ENCODE results near the gene CERS1. TPM values are rescaled to one million over a fixed set of nuclear protein-coding genes. Genes with fewer than 3 reads are reported as not detected.

The CERS1 gene
- total RNA-seq, 2 donors from 2014 or later: not detected

DNA sequence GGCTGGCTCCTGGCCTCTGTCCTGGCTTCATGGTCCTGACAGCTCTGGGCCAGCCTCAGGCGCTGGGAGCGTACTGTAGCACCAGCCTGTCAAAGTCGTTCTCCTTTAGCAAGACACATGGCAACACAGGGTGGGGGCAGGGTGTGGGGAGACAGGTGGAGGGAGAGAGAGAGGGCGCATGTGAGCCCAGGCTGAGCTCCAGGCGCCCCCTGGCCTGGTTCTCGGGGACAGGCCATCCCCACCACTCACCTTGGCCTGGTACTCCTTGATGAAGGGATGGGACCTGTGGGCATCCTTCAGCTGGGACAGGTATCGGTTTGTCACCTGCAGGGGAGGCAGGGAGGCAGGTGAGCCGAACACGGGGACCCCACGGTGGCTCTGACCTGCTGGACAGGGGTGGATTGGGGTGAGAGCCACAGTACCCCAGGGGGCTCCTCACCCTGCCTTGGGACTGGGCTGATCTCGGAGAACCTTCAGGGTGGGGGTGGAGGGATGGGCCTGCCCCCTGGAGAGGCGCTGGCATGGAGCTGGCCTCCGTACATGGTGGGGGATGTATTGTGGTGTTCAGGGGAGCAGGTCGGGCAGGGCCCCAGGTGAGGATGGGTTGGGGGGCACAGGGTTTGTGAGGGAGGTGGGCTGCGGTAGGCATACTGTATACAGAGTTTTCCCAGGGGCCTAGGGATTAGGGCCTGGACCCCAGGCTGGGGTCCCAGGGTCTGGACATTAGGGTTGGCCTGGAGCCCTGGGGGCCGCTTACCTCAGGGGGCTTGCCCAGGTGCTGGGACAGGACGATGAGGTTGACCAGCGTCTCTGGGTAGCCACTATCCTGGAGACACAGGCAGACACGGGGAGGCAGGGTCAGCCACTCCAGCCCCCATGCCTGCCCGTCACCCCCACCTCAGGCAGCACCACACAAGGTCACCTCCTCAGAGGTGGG is 3.9 kb upstream of the CERS1 start:
- Mint-ChIP-seq H3K36me3 (ENCODE audit: low read depth) (peaks cover 6% of the 10 kb centered on the region), H3K4me1 (peaks cover 10% of the 10 kb centered on the region), H3K4me3 (no peak overlapping the region), H3K27me3 (peaks cover 18% of the 10 kb centered on the region), H3K27ac (no peak overlapping the region)
- ATAC-seq (peak; percentile 9), DNase-seq (no peak)
- H3K9me3 ChIP-seq (ENCODE audit: control insufficient read depth, low read length, poor library complexity, severe bottlenecking): no peaks in the 10 kb centered on the region

DNA sequence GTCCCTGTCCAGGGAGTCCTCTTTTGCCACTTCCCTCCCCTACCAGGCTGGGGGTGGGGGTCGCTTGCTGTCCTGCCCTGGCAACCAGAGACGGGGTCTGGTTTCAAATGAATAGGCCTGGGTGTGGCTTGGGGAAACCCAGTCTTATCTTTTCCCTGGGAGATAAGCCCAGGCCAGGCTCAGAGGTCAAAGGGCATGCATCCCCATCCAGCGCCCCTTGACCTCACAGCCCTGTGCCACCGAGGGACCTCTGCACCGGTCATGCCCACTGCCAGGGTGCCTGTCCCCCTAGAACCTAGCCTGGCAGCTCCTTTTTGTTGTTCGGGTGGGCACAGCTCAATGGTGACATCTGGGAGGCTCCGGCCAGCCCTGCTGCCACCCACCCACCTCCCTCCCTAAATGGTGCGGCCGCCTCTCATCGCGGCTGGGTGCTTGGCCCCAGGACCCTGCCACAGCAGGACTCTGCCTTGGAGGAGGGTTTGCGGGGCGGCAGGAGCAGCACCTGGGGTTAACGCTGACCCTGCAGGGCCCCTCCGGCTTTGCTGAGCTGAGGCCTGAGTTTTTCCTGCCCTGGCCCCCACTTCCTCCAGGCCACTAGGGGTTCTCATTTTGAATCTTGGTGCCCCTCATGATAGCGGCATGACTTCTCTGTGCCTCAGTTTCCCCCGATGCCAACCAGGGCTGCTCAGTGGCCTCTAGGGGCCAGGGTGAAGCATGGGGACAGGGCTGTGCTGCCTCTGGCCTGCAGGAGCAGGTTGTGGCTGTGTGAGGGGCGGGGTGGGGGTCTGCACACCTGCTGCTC is 2.9 kb upstream of the CERS1 start:
- H3K9me3 ChIP-seq (ENCODE audit: control insufficient read depth, low read length, poor library complexity, severe bottlenecking): no peaks in the 10 kb centered on the region
- Mint-ChIP-seq H3K27me3 (peaks cover 18% of the 10 kb centered on the region), H3K4me1 (peaks cover 10% of the 10 kb centered on the region), H3K27ac (no peak overlapping the region), H3K36me3 (ENCODE audit: low read depth) (peaks cover 6% of the 10 kb centered on the region), H3K4me3 (no peak overlapping the region)
- no peak for ATAC-seq
- no peak for DNase-seq

DNA sequence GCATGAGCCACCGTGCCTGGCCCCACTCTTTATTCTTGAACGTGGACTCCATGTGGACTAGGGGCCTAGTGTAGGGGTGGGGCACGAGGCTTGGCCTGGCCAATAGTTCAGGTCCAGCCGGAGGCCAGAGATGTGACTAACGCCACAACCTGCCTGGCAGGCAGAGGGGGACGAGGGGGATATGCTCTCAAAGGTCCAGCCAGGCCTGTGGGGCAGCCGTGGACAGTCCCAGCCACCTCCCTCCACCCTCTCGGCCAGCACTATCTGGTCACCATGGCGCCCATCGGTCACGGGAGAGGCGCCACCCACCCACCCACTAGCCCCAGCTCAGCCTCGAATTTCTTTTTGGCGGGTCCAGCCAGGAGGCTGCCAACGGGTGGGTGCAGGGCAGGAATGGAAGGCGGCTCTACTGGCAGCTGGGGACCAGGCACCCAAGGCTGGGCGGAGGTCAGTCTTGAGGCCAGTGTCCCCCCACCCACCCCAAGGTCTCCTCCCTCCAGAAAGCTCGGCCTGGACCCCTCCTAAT is 2.2 kb upstream of the CERS1 start:
- Mint-ChIP-seq H3K27me3 (peaks cover 18% of the 10 kb centered on the region), H3K4me1 (peaks cover 10% of the 10 kb centered on the region), H3K4me3 (no peak overlapping the region), H3K36me3 (ENCODE audit: low read depth) (peaks cover 6% of the 10 kb centered on the region), H3K27ac (no peak overlapping the region)
- H3K9me3 ChIP-seq (ENCODE audit: control insufficient read depth, low read length, poor library complexity, severe bottlenecking): no peaks in the 10 kb centered on the region
- ATAC-seq (no peak), DNase-seq (no peak)

DNA sequence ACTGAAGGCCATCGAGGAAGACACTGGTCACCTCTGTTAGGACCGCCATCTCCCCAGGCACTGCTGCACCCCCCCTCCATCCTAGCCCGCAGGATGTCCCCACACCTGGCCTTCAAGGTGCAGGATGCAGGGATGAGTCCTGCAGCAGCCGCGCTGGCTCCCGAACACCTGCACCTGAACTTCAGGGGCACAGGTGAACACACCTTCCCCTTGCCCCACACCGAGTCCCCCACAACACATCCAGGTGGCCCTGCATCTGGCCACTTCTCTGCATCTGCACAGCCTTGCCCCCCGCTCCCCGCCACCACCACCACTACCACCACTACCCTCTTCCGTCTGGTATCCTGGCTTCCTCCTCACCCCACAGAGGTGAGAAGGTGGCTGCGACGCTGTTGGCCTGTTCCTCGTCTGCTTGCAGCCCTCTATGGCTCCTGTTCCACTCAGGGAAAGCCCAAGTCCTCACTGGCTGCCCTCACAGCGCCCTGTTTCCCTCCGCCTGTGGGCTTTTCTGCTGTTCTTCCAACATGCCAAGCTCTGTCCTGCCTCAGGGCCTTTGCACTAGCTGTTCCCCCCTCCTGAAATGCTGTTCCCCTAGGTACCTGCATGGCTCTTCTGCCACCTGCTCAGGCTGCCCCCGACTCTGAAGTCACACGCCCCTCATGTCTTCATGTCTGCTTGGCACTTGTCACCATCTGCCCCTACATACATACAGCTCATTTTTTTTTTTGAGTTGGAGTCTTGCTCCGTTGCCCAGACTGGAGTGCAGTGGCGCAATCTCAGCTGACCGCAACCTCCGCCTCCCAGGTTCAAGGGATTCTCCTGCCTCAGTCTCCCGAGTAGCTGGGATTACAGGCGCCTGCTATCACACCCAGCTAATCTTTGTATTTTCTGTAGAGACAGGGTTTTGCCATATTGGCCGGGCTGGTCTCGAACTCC is 1.4 kb upstream of the CERS1 start:
- H3K4me1 Mint-ChIP-seq: peaks cover 8% of the 10 kb centered on the region
- ATAC-seq (peak; percentile 22), DNase-seq (no peak)
- no peak overlapping the region for H3K27ac Mint-ChIP-seq
- H3K36me3 Mint-ChIP-seq (ENCODE audit: low read depth): peaks cover 6% of the 10 kb centered on the region
- H3K4me3 Mint-ChIP-seq: peak overlapping the region; percentile 89
- H3K9me3 ChIP-seq (ENCODE audit: control insufficient read depth, low read length, poor library complexity, severe bottlenecking): no peaks in the 10 kb centered on the region
- H3K27me3 Mint-ChIP-seq: peaks cover 18% of the 10 kb centered on the region

DNA sequence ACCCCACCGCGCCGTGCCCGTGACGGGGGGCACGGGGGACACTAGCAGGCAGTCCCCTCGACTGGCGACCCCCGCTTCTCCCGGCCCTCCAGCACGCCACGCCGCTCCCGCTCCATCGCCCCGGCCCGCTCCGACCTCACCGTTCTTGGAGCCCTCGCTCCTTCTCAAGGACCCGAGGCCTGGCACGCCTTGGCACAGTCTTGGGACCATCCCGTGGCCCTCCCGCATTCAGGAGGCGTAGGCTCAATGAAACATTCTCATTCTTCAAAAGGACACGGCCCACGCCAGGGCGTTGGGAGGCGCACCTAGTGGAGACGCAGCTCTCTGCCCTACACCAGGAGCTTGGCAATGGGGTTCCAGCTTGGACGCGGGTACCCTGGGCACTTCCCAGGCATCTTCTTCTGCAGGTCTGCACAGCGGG is 473 bp upstream of the CERS1 start:
- Mint-ChIP-seq H3K4me3 (peak overlapping the region; percentile 89), H3K4me1 (peaks cover 8% of the 10 kb centered on the region), H3K27ac (no peak overlapping the region), H3K36me3 (ENCODE audit: low read depth) (peaks cover 6% of the 10 kb centered on the region), H3K27me3 (peaks cover 18% of the 10 kb centered on the region)
- DNase-seq: no peak
- ATAC-seq: no peak
- no peaks in the 10 kb centered on the region for H3K9me3 ChIP-seq (ENCODE audit: control insufficient read depth, low read length, poor library complexity, severe bottlenecking)

DNA sequence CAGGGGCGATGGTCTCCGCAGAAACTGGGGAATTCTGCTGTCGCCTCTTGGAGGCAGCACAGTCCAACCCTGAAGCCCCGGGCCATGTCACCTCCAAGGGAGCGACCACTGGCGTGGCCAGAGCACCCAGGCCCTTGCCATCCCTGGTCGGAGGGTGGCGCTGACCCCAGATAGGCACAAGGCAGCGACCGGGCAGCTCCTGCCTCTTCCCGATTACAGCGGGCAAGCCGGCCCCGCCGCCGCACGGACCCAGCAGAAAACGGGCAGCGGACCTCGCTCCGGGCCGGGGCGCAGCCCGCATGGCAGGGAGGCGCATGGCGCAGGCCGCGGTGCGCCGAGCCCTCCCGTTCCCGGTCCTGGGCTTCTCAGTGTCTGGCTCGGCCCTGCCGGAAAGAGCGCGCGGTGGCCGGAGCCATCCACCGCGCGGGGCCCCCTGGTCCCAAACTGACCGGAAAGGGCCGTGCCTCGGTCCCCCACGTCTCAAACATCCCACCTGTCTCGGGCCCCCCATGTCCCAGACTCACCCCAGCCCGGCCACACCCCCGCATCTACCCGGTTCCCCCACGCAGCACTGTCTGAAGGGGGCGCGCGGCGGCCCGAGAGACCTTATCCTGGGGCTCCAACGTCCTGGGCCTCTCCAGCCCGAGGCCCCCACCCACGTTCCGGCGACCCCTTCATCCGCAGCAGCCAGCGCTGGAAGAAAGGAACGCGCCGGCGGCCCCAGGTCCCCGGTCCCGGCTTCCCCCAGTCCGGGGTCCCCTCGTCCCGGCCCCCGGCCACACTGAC is 727 bp downstream of the CERS1 start:
- H3K36me3 Mint-ChIP-seq (ENCODE audit: low read depth): peaks cover 6% of the 10 kb centered on the region
- H3K4me1 Mint-ChIP-seq: peaks cover 8% of the 10 kb centered on the region
- H3K27me3 Mint-ChIP-seq: peaks cover 19% of the 10 kb centered on the region
- H3K27ac Mint-ChIP-seq: no peak overlapping the region
- no peak for ATAC-seq
- DNase-seq: no peak
- H3K9me3 ChIP-seq (ENCODE audit: control insufficient read depth, low read length, poor library complexity, severe bottlenecking): no peaks in the 10 kb centered on the region
- H3K4me3 Mint-ChIP-seq: peak overlapping the region; percentile 45

DNA sequence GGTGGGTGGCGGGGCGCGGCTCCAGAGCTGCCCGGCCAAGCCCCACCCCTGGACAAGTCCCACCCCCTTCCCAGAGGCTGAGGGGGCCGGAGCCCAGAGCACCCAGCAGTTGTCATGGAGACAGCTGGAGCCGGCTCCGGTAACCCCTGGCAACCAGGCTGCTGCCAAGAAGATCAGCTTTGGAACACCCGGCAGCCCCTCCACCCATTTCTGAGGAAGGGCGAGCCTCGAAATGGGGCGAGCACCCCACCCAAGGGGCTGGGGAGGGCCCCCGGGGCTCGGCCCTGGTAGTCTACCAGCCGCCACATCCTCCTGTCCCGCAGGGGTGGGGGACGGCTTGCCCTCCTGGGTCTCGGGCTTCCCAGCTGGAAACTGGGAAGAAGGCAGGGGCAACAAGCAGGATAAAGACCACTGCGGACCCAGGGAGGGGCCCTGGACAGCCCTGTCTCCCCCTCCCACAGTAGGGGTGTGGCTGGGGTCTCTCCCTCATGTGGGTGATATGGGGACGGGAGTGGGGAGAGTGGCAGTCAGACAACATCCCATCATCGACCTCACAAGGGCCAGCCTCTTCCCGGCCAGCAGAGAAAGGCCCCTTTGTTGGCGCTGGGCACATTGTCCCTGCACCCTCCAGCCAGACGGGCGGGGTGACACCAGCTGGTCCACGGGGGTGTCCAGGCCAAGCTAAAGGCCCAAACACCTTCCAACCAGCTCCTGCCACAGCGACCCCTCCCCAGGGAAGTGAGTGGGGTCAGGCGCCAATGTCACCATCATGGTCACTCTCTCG is 1.5 kb downstream of the CERS1 start:
- H3K9me3 ChIP-seq (ENCODE audit: control insufficient read depth, low read length, poor library complexity, severe bottlenecking): no peaks in the 10 kb centered on the region
- H3K4me1 Mint-ChIP-seq: peaks cover 10% of the 10 kb centered on the region
- H3K27me3 Mint-ChIP-seq: peaks cover 26% of the 10 kb centered on the region
- ATAC-seq (no peak), DNase-seq (no peak)
- H3K36me3 Mint-ChIP-seq (ENCODE audit: low read depth): peaks cover 6% of the 10 kb centered on the region
- no peak overlapping the region for H3K27ac Mint-ChIP-seq
- H3K4me3 Mint-ChIP-seq: peak overlapping the region; percentile 45

DNA sequence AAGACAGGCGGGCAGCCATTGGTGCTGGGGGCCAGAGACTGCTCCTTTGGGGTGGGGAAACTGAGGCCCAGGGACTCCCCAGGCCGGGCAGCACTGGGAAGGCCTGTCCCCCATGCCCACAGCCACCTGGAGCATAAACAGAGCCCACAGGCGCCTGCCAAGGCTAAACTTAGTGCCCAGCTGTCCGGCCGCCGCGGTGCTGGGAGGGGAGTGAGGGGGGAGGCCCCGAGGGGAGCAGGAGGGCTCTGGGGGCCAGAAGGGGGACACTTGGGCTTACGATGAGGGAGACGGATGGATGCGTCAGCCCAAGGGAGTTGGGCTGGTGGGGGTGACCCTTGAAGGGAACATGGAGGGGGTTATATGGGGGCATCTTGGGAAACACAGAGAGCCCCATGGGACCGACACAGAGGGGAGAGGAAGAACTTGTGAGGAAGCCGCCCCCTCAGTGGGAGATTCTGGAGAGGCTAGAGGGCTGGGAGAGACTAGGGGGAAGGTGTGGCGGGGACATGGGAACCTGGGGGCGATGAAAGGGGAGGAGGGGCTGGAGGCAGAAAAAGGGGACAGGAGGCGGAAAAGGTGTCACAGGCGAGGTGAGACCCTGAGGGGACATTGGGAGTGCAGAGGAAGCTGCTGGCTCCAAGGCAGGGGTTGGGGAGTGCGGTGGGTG is 2.2 kb downstream of the CERS1 start:
- H3K27ac Mint-ChIP-seq: no peak overlapping the region
- peaks cover 26% of the 10 kb centered on the region for H3K27me3 Mint-ChIP-seq
- peaks cover 10% of the 10 kb centered on the region for H3K4me1 Mint-ChIP-seq
- H3K9me3 ChIP-seq (ENCODE audit: control insufficient read depth, low read length, poor library complexity, severe bottlenecking): no peaks in the 10 kb centered on the region
- no peak for ATAC-seq
- no peak for DNase-seq
- no peak overlapping the region for H3K4me3 Mint-ChIP-seq
- peaks cover 6% of the 10 kb centered on the region for H3K36me3 Mint-ChIP-seq (ENCODE audit: low read depth)

DNA sequence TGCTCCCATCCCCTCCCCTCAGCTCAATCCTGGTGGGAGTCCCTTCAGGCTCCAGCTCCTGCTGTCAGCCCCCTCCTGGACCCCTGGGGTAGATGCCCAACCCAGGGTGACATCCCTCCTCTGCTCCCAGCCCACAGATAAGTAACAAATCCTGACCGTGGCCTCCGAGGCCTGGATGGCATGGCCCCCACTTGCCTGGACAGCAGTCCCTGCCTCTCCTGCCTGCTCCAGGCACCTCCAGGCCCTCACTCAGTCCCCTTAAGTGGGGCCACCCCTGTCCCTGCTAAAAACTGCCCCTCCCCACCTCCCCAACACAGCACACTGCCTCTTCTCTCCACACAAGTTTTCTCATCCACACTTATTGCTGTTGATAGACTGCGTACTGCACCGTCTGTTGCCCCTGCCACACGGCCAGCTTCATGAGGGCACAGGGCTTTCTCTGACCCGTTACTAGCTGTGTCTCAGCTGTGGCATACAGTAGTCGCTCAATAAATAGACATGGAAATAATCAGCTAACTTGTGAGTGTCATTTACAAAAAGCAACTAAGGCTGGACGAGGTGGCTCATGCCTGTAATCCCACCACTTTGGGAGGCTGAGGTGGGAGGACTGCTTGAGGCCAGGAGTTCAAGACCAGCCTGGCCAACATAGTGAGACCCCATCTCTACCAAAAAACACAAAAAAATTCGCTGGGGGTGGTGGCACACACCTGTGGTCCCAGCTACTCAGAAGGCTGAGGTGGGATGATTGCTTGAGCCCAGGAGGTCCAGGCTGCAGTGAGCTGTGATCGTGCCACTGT is 5.8 kb downstream of the CERS1 start:
- Mint-ChIP-seq H3K27ac (no peak overlapping the region), H3K4me3 (no peak overlapping the region), H3K4me1 (peaks cover 2% of the 10 kb centered on the region), H3K36me3 (ENCODE audit: low read depth) (no peaks in the 10 kb centered on the region), H3K27me3 (peaks cover 8% of the 10 kb centered on the region)
- no peak for DNase-seq
- no peaks in the 10 kb centered on the region for H3K9me3 ChIP-seq (ENCODE audit: control insufficient read depth, low read length, poor library complexity, severe bottlenecking)
- ATAC-seq: no peak

DNA sequence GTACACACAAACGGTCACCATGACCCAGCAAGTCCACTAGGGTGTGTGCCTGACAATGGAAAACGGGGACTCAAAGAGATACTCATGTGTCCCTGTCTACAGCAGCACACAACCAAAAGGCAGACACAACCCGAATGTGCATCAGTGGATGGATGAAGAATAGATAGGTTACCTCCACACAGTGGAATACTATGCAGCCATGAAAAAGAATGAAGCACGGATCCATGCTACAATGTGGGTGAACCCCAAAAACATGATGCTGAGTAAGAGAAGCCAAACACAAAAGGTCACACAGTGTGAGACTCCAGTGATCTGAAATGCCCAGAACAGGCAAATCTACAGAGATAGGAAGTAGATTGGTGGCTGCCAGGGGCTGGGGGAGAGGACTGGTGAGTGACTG is 9.0 kb downstream of the CERS1 start:
- Mint-ChIP-seq H3K27me3 (peaks cover 8% of the 10 kb centered on the region), H3K36me3 (ENCODE audit: low read depth) (no peaks in the 10 kb centered on the region), H3K4me3 (no peak overlapping the region), H3K27ac (no peak overlapping the region), H3K4me1 (peaks cover 2% of the 10 kb centered on the region)
- no peaks in the 10 kb centered on the region for H3K9me3 ChIP-seq (ENCODE audit: control insufficient read depth, low read length, poor library complexity, severe bottlenecking)
- ATAC-seq: no peak
- no peak for DNase-seq

Data from T-helper 17 cell (primary cell).